ENCODE data around the gene PRRC1. TPM values are rescaled to one million over a fixed set of nuclear protein-coding genes. Genes with fewer than 3 reads are reported as not detected.

Gene PRRC1
- total and polyA plus RNA-seq, 7 experiments from 2014 or later, result 34.6 to 56.6 (median 41.4) TPM

DNA sequence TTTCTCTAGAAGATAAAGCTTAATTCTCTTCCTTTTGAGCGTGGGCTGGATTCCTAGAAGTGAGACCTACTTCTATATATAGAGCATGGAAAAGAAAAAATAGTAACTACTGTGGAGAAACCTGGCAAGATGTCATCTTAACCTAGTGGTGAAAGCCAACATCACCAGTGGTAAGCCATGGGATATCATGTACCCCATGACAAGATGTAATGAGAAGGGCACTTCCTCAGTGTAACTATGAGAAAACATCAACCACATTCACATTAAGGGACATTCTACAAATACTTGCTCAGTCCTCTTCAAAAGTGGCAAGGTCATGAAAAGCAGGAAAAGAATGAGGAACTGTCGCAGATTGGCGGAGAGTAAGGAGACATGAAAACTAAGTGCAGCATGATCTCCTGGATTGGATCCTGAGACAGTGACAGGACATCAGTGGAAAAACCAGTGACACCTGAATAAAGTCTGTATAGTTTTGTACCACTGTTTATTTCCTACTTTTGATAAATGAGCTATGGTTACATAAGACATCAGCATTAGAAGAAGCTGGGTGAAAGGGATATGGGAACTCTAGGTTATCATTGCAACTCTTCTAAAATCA is 65.4 kb downstream of the PRRC1 start:
- Histone ChIP-seq H3K9me3 (ENCODE audit: control insufficient read depth in 2 of 3, low read length in 3 of 3) (no peaks in the 10 kb centered on the region), H3K27ac (ENCODE audit: low read depth, low read length) (no peak overlapping the region), H3K27me3 (ENCODE audit: control insufficient read depth in 2 of 2, insufficient read depth in 2 of 2, low read length in 2 of 2) (no peaks in the 10 kb centered on the region), H3K4me3 (ENCODE audit: low read length) (no peak overlapping the region), H3K4me1 (ENCODE audit: control insufficient read depth in 2 of 2, insufficient read depth in 2 of 2, low read length in 2 of 2) (no peaks in the 10 kb centered on the region), H3K36me3 (ENCODE audit: control insufficient read depth in 2 of 3, insufficient read depth in 3 of 3, low read length in 3 of 3) (no peaks in the 10 kb centered on the region)
- Mint-ChIP-seq H3K9me3 (peaks cover 0 to 1% (median 0%) of the 10 kb centered on the region in 11 donors), H3K4me3 (no peak overlapping the region), H3K4me1 (no peaks in the 10 kb centered on the region), H3K36me3 (no peaks in the 10 kb centered on the region), H3K27me3 (peaks cover 5 to 18% (median 9%) of the 10 kb centered on the region in 5 donors), H3K27ac (no peak overlapping the region)
- ChIA-PET POLR2A (no interaction called here), CTCF (no interaction called here)
- ATAC-seq (peak; percentile 26), DNase-seq (no peak)
- intact Hi-C loops (cut with micrococcal nuclease), result no loop called here

DNA sequence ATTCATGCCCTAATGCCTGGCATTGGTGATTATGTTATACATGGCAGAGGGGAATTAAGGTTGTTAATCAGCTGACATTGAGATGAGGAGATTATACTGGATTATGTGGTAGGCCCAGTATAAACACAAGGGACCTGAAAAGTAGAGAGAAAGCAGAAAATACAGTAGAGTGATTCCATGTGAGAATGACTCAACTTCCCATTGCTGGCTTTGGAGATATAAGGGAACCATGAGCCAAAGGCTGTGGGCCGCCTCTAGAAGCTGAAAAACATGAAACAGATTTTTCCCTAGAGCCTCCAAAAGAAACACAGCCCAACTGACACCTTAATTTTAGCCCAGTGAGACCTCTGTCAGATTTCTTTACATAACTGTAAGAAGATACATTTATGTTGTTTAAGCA is 66.4 kb downstream of the PRRC1 start:
- Histone ChIP-seq H3K9me3 (ENCODE audit: control insufficient read depth in 2 of 3, low read length in 3 of 3) (no peaks in the 10 kb centered on the region), H3K36me3 (ENCODE audit: control insufficient read depth in 2 of 3, insufficient read depth in 3 of 3, low read length in 3 of 3) (no peaks in the 10 kb centered on the region), H3K4me1 (ENCODE audit: control insufficient read depth in 2 of 2, insufficient read depth in 2 of 2, low read length in 2 of 2) (no peaks in the 10 kb centered on the region), H3K27me3 (ENCODE audit: control insufficient read depth in 2 of 2, insufficient read depth in 2 of 2, low read length in 2 of 2) (no peaks in the 10 kb centered on the region), H3K4me3 (ENCODE audit: low read length) (no peak overlapping the region), H3K27ac (ENCODE audit: low read depth, low read length) (no peak overlapping the region)
- no peak for DNase-seq
- no peaks in the 10 kb centered on the region for H3K36me3 Mint-ChIP-seq
- ChIA-PET POLR2A (no interaction called here), CTCF (no interaction called here)
- H3K27me3 Mint-ChIP-seq, result peaks cover 0 to 14% (median 6%) of the 10 kb centered on the region in 5 donors
- intact Hi-C loops (cut with micrococcal nuclease), result no loop called here
- ATAC-seq, result no peak
- H3K27ac Mint-ChIP-seq, result no peak overlapping the region
- H3K4me3 Mint-ChIP-seq, result no peak overlapping the region
- H3K4me1 Mint-ChIP-seq, result no peaks in the 10 kb centered on the region
- peaks cover 0 to 1% (median 0%) of the 10 kb centered on the region in 11 donors for H3K9me3 Mint-ChIP-seq

DNA sequence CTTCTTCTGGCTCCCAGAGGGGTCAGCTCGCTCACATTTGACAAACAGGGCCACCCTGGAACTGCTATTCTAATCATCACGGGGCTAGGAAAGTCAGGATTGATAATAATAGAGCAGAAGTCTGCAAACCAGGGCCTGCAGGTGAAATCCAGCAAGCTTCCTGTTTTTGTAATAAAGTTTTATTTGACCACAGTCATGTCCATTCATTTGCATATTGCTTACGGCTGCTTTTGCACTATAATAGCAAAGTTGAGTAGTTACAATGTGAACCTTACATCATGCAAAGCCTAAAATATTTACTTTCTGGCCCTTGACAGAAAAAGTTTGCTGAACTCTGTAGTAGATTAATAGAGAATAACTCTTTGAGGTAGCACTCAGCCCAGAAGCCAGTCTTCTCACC is 68.2 kb downstream of the PRRC1 start:
- Mint-ChIP-seq H3K4me1 (no peaks in the 10 kb centered on the region), H3K4me3 (no peak overlapping the region), H3K9me3 (peaks cover 0 to 1% (median 0%) of the 10 kb centered on the region in 11 donors), H3K27me3 (peaks cover 4 to 27% (median 12%) of the 10 kb centered on the region in 5 donors), H3K27ac (no peak overlapping the region), H3K36me3 (no peaks in the 10 kb centered on the region)
- Histone ChIP-seq H3K27me3 (ENCODE audit: control insufficient read depth in 2 of 2, insufficient read depth in 2 of 2, low read length in 2 of 2) (no peaks in the 10 kb centered on the region), H3K4me3 (ENCODE audit: low read length) (no peak overlapping the region), H3K4me1 (ENCODE audit: control insufficient read depth in 2 of 2, insufficient read depth in 2 of 2, low read length in 2 of 2) (no peaks in the 10 kb centered on the region), H3K9me3 (ENCODE audit: control insufficient read depth in 2 of 3, low read length in 3 of 3) (no peaks in the 10 kb centered on the region), H3K36me3 (ENCODE audit: control insufficient read depth in 2 of 3, insufficient read depth in 3 of 3, low read length in 3 of 3) (no peaks in the 10 kb centered on the region), H3K27ac (ENCODE audit: low read depth, low read length) (no peak overlapping the region)
- CTCF ChIA-PET, result no interaction called here
- intact Hi-C loops (cut with micrococcal nuclease), result no loop called here
- POLR2A ChIA-PET, result no interaction called here
- no peak for DNase-seq
- ATAC-seq, result no peak

DNA sequence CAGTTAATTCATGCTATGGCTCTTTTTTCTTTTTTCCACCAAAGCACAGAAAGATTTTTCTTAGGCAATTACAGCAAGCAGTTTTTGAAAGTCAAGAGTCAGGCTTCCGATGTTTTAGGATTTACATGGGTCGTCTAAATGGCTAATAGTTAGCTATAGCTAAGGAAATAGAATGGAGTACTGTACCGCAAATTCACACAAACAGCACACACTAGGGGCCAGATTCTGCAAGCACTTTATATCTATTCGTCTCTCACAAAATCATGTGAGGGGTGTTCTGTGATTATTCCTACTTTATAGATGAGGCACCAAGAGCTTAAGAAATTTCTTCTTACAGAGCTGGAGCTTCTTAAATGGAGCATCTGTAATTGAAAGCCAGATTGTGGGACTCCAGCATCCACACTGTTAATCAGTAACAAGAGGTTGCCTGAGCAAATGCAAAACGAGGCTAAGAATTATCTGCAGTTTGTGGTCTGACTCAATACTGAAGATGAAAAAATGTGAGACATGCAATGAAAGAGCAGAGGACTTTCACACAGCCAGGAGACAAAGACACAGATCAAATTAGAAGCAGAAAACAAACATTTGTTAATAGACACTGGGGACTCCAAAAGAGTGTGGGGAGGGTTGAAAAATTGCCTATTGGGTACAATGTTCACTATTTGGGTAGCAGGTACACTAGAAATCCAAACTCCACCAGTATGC is 68.8 kb downstream of the PRRC1 start:
- no peaks in the 10 kb centered on the region for H3K4me1 ChIP-seq (ENCODE audit: control insufficient read depth in 2 of 2, insufficient read depth in 2 of 2, low read length in 2 of 2)
- no peaks in the 10 kb centered on the region for H3K9me3 ChIP-seq (ENCODE audit: control insufficient read depth in 2 of 3, low read length in 3 of 3)
- ChIA-PET CTCF (no interaction called here), POLR2A (no interaction called here)
- no peak overlapping the region for H3K4me3 ChIP-seq (ENCODE audit: low read length)
- H3K4me3 Mint-ChIP-seq, result no peak overlapping the region
- no peaks in the 10 kb centered on the region for H3K36me3 ChIP-seq (ENCODE audit: control insufficient read depth in 2 of 3, insufficient read depth in 3 of 3, low read length in 3 of 3)
- intact Hi-C loops (cut with micrococcal nuclease), result no loop called here
- H3K27ac Mint-ChIP-seq, result no peak overlapping the region
- H3K4me1 Mint-ChIP-seq, result no peaks in the 10 kb centered on the region
- peaks cover 0 to 1% (median 0%) of the 10 kb centered on the region in 11 donors for H3K9me3 Mint-ChIP-seq
- H3K27me3 ChIP-seq (ENCODE audit: control insufficient read depth in 2 of 2, insufficient read depth in 2 of 2, low read length in 2 of 2), result no peaks in the 10 kb centered on the region
- ATAC-seq (no peak), DNase-seq (no peak)
- peaks cover 2 to 26% (median 13%) of the 10 kb centered on the region in 5 donors for H3K27me3 Mint-ChIP-seq
- H3K36me3 Mint-ChIP-seq, result no peaks in the 10 kb centered on the region
- H3K27ac ChIP-seq (ENCODE audit: low read depth, low read length), result no peak overlapping the region

DNA sequence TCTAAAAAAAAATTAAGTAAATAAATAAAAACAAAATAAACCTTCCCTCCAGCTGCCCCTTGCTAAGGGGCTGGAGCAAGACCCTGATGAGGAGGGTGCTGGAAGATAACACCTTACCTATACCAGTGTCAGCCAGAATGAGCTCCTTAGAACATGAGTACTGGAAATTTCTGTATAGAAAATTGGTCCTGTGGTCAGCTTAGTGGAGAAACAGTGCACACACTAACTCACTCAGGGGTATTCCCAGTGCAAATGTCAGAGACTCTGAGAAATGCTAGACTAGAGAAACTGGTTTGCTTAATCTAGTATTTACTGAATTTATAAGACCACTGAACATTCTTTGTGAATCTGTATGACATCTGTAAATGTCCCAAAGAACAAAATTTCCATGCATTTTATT is 69.4 kb downstream of the PRRC1 start:
- ChIA-PET CTCF (no interaction called here), POLR2A (no interaction called here)
- H3K4me1 Mint-ChIP-seq, result no peaks in the 10 kb centered on the region

DNA sequence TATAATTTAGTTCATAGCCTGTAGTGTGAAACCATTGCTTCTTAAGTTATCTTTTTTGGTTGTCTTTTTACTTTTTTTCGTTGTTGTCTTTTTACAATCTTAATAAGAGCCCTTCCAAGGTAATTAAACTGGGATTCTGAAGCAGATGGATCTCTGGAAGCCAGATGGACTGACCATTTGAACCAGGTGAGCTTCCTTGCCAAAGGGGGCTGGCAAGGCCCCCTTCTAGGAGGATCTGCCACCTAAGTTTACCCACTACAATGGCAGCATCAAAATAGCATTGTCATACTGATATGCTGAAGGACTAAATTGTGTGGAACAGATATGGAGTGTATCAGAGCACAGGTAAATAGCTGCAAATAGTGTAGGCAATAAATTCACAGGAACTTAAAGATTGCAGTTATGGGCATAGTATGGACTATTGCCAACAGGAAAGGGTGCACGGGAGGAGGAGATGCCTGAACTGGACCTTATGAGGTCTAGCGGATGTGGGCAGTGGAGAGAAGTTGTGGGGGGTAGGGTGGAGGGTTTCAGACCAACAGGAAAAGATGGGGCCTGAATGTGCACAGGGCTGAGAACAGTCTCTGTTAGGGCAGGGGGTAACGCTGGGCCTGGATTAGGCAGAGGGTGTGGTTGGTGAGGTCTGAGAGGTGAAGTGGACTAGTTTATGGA is 69.9 kb downstream of the PRRC1 start:
- Histone ChIP-seq H3K27ac (ENCODE audit: low read depth, low read length) (no peak overlapping the region), H3K27me3 (ENCODE audit: control insufficient read depth in 2 of 2, insufficient read depth in 2 of 2, low read length in 2 of 2) (no peaks in the 10 kb centered on the region), H3K36me3 (ENCODE audit: control insufficient read depth in 2 of 3, insufficient read depth in 3 of 3, low read length in 3 of 3) (no peaks in the 10 kb centered on the region), H3K9me3 (ENCODE audit: control insufficient read depth in 2 of 3, low read length in 3 of 3) (no peaks in the 10 kb centered on the region), H3K4me1 (ENCODE audit: control insufficient read depth in 2 of 2, insufficient read depth in 2 of 2, low read length in 2 of 2) (no peaks in the 10 kb centered on the region), H3K4me3 (ENCODE audit: low read length) (no peak overlapping the region)
- Mint-ChIP-seq H3K9me3 (peaks cover 0 to 1% (median 0%) of the 10 kb centered on the region in 11 donors), H3K4me3 (no peak overlapping the region), H3K4me1 (no peaks in the 10 kb centered on the region), H3K27ac (no peak overlapping the region), H3K36me3 (no peaks in the 10 kb centered on the region), H3K27me3 (peaks cover 4 to 26% (median 9%) of the 10 kb centered on the region in 5 donors)
- DNase-seq, result no peak
- POLR2A ChIA-PET, result no interaction called here
- intact Hi-C loops (cut with micrococcal nuclease), result no loop called here
- CTCF ChIA-PET, result no interaction called here
- ATAC-seq, result peak; percentile 42

More for the DNA sequence above, 69.4 kb downstream of the PRRC1 start:
- no peaks in the 10 kb centered on the region for H3K4me1 ChIP-seq (ENCODE audit: control insufficient read depth in 2 of 2, insufficient read depth in 2 of 2, low read length in 2 of 2)
- H3K27me3 ChIP-seq (ENCODE audit: control insufficient read depth in 2 of 2, insufficient read depth in 2 of 2, low read length in 2 of 2), result no peaks in the 10 kb centered on the region
- Mint-ChIP-seq H3K27me3 (peaks cover 4 to 26% (median 9%) of the 10 kb centered on the region in 5 donors), H3K9me3 (peaks cover 0 to 1% (median 0%) of the 10 kb centered on the region in 11 donors), H3K36me3 (no peaks in the 10 kb centered on the region), H3K27ac (no peak overlapping the region), H3K4me3 (no peak overlapping the region)
- DNase-seq (no peak), ATAC-seq (no peak)
- no peak overlapping the region for H3K27ac ChIP-seq (ENCODE audit: low read depth, low read length)
- intact Hi-C loops (cut with micrococcal nuclease), result no loop called here
- no peak overlapping the region for H3K4me3 ChIP-seq (ENCODE audit: low read length)
- no peaks in the 10 kb centered on the region for H3K9me3 ChIP-seq (ENCODE audit: control insufficient read depth in 2 of 3, low read length in 3 of 3)
- H3K36me3 ChIP-seq (ENCODE audit: control insufficient read depth in 2 of 3, insufficient read depth in 3 of 3, low read length in 3 of 3), result no peaks in the 10 kb centered on the region
